ENCODE measurements around the gene SUPT3H. TPM values are rescaled to one million over a fixed set of nuclear protein-coding genes. Genes with fewer than 3 reads are reported as not detected.

Gene SUPT3H
- total and polyA plus RNA-seq, 2 of the 13 experiments (the other 11 are each of a cell fraction or from before 2014, with no cell fraction given): 11.9 to 36.1 TPM

DNA sequence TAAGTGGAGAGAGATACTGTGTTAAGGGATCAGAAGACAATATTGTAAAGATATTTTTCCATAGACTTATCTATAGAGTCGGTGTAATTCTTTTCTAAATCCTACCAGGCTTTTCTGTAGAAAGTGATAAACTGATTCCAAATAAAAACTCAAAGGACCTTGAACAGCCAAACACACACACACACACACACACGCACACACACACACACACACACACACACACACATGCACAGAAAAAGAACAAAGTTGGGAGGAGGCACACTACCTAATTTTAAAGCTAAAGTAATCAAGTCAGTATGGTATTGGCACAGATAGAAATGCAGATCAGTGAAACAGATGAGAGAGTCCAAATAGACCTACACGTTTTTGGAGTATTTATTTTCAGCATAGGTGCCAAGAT is 534.0 kb downstream of the SUPT3H start:
- no peak overlapping the region for H3K4me3 ChIP-seq (replicated peaks in 1 of 3; ENCODE audit: insufficient read depth in 1 of 3, low read depth in 2 of 3, low read length in 3 of 3)
- no TSS peak for BruUV-seq (replicated peaks)
- H3K9me3 ChIP-seq (ENCODE audit: low read length): no peaks in the 10 kb centered on the region
- peaks cover 16% of the 10 kb centered on the region; the same call in 1 of the 2 replicates for H3K4me1 ChIP-seq (ENCODE audit: insufficient read depth, low read length)
- no peaks in the 10 kb centered on the region for H4K20me1 ChIP-seq (ENCODE audit: insufficient read depth, low read length)
- TF ChIP-seq SRSF9 (IDR thresholded peaks at IDR 0.05; ENCODE audit: borderline replicate concordance, insufficient read depth, low read depth, low read length, poor library complexity, severe bottlenecking) (no peak), GABPA (IDR thresholded peaks at IDR 0.05; ENCODE audit: low read depth, low read length) (no peak), GABPA (CRISPR knock-in tag; IDR thresholded peaks at IDR 0.05; ENCODE audit: low read depth) (no peak), NFKB2 (CRISPR knock-in tag; IDR thresholded peaks at IDR 0.05; ENCODE audit: borderline replicate concordance) (no peak), ZNF230 (CRISPR knock-in tag; IDR thresholded peaks at IDR 0.05) (no peak), ZNF552 (CRISPR knock-in tag; IDR thresholded peaks at IDR 0.05; ENCODE audit: borderline replicate concordance) (no peak), HMGXB3 (CRISPR knock-in tag; IDR thresholded peaks at IDR 0.05; ENCODE audit: borderline replicate concordance) (no peak), ELF4 (CRISPR knock-in tag; IDR thresholded peaks at IDR 0.05; ENCODE audit: borderline replicate concordance) (no peak), RFX3 (CRISPR knock-in tag; IDR thresholded peaks at IDR 0.05) (no peak), ZBTB38 (CRISPR knock-in tag; IDR thresholded peaks at IDR 0.05) (no peak)
- TF ChIP-seq, protein P1, sequence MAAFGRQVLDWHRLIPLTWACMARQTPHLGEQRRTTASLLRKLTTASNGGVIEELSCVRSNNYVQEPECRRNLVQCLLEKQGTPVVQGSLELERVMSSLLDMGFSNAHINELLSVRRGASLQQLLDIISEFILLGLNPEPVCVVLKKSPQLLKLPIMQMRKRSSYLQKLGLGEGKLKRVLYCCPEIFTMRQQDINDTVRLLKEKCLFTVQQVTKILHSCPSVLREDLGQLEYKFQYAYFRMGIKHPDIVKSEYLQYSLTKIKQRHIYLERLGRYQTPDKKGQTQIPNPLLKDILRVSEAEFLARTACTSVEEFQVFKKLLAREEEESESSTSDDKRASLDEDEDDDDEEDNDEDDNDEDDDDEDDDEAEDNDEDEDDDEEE (CRISPR knock-in tag; IDR thresholded peaks at IDR 0.05): no peak
- TF ChIP-seq, protein P2, sequence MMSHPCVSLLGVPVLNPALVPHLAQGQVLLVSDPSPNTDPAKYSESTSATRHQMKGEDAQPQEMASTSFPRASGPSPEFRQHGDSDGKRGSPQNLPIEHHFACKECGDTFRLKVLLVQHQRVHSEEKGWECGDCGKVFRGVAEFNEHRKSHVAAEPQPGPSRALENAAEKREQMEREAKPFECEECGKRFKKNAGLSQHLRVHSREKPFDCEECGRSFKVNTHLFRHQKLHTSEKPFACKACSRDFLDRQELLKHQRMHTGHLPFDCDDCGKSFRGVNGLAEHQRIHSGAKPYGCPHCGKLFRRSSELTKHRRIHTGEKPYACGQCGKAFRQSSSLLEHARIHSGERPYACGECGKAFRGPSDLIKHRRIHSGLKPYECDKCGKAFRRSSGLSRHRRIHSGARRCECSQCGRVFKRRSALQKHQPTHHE (CRISPR knock-in tag; IDR thresholded peaks at IDR 0.05; ENCODE audit: borderline replicate concordance): no peak
- FAIRE-seq (no peak), ATAC-seq (no peak), DNase-seq (ENCODE audit: low spot score) (no peak)
- H2AFZ ChIP-seq (ENCODE audit: low read length): no peak overlapping the region
- POLR2A ChIA-PET: no interaction called here
- no peaks in the 10 kb centered on the region for H3K79me2 ChIP-seq (ENCODE audit: insufficient read depth, low read length)
- H3K27me3 ChIP-seq (ENCODE audit: control insufficient read depth in 1 of 2, insufficient read depth in 2 of 2, low read length in 2 of 2): no peaks in the 10 kb centered on the region
- H3K27ac ChIP-seq (ENCODE audit: extremely low read length, insufficient read depth, low read length): no peak overlapping the region
- H3K4me2 ChIP-seq (ENCODE audit: low read depth, low read length): no peak overlapping the region
- H3K9ac ChIP-seq (ENCODE audit: insufficient read depth, low read depth, low read length): no peak overlapping the region
- 42% methylated on average over 3 of the region's 3 CpGs for WGBS (ENCODE audit: low lambda C conversion rate)
- intact Hi-C loops (cut with micrococcal nuclease; ENCODE audit: unreplicated experiment) (no loop called here), in situ Hi-C loops (cut with HindIII; ENCODE audit: extremely low pct_ligation_motif_present, low pct_unique_long_range_greater_than_20kb) (no loop called here)
- CTCF ChIA-PET (ENCODE audit: low intra/inter-chr PET ratio, low total read pairs): no interaction called here
- no peaks in the 10 kb centered on the region for H3K36me3 ChIP-seq (replicated peaks in 1 of 2; ENCODE audit: control insufficient read depth in 1 of 2, insufficient read depth in 2 of 2, low read length in 2 of 2)

Measured in HepG2 (cell line).